Measurements from ENCODE around the gene CDC20.

DNA sequence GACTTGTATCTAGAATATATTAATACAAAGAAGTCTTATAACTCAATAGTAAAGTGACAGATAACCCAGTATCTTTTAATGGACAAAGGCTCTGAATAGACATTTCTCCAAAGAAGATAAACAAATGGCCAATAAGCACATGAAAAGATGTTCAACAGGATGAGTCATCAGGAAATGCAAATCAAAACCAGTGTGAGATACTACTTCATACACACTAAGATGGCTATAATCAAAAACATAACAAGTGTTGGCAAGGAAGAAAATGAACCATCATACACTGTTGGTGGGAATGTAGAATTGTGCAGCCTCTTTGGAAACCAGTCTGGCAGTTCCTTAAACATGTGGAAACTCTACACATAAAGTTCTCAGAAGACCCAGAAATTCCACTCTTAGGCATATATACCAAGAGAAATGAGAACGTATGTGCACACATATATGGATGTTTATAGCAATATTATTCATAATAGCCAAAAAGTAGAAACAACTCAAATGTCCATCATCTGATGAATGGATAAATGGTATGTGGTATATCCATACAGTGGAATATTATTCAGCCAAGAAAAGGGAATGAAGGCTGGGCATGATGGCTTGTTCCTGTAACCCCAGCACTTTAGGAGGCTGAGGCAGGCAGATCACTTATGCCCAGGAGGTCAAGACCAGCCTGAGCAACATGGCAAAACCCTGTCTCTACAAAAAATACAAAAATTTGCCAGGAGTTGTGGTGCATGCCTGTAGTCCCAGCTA lies 31.1 kb upstream of the CDC20 start:
- TF ChIP-seq, protein P1, sequence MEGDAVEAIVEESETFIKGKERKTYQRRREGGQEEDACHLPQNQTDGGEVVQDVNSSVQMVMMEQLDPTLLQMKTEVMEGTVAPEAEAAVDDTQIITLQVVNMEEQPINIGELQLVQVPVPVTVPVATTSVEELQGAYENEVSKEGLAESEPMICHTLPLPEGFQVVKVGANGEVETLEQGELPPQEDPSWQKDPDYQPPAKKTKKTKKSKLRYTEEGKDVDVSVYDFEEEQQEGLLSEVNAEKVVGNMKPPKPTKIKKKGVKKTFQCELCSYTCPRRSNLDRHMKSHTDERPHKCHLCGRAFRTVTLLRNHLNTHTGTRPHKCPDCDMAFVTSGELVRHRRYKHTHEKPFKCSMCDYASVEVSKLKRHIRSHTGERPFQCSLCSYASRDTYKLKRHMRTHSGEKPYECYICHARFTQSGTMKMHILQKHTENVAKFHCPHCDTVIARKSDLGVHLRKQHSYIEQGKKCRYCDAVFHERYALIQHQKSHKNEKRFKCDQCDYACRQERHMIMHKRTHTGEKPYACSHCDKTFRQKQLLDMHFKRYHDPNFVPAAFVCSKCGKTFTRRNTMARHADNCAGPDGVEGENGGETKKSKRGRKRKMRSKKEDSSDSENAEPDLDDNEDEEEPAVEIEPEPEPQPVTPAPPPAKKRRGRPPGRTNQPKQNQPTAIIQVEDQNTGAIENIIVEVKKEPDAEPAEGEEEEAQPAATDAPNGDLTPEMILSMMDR (conservative IDR thresholded peaks at IDR 0.05 in 1 of 2, IDR thresholded peaks at IDR 0.05 in 1 of 2; ENCODE audit: low read depth in 1 of 2, low read length in 2 of 2): no peak
- no peak for TF ChIP-seq EZH2 (IDR thresholded peaks at IDR 0.05; ENCODE audit: low read length, missing control alignments)

All from fibroblast of lung (primary cell).